ENCODE measurements around the gene RBMS2.

- no peak for TF ChIP-seq CTCF (conservative IDR thresholded peaks at IDR 0.05)
- no peak for TF ChIP-seq ZFX (IDR thresholded peaks at IDR 0.05)
Measured at GRCh38 chr12:56545023-56545604, 23.5 kb downstream of the RBMS2 start.
